HG03520 (cell line): ENCODE measurements around the gene ACCS.

ENCODE experiments used
- ATAC-seq: cut with Tn5 transposase; IDR thresholded peaks from one replicate; pipeline ENCODE4 v1.9.1; 2021; ENCODE audit warnings: mild to moderate bottlenecking, moderate library complexity; ENCODE audit not compliant: unreplicated experiment

Gene ACCS, protein sequence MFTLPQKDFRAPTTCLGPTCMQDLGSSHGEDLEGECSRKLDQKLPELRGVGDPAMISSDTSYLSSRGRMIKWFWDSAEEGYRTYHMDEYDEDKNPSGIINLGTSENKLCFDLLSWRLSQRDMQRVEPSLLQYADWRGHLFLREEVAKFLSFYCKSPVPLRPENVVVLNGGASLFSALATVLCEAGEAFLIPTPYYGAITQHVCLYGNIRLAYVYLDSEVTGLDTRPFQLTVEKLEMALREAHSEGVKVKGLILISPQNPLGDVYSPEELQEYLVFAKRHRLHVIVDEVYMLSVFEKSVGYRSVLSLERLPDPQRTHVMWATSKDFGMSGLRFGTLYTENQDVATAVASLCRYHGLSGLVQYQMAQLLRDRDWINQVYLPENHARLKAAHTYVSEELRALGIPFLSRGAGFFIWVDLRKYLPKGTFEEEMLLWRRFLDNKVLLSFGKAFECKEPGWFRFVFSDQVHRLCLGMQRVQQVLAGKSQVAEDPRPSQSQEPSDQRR

DNA sequence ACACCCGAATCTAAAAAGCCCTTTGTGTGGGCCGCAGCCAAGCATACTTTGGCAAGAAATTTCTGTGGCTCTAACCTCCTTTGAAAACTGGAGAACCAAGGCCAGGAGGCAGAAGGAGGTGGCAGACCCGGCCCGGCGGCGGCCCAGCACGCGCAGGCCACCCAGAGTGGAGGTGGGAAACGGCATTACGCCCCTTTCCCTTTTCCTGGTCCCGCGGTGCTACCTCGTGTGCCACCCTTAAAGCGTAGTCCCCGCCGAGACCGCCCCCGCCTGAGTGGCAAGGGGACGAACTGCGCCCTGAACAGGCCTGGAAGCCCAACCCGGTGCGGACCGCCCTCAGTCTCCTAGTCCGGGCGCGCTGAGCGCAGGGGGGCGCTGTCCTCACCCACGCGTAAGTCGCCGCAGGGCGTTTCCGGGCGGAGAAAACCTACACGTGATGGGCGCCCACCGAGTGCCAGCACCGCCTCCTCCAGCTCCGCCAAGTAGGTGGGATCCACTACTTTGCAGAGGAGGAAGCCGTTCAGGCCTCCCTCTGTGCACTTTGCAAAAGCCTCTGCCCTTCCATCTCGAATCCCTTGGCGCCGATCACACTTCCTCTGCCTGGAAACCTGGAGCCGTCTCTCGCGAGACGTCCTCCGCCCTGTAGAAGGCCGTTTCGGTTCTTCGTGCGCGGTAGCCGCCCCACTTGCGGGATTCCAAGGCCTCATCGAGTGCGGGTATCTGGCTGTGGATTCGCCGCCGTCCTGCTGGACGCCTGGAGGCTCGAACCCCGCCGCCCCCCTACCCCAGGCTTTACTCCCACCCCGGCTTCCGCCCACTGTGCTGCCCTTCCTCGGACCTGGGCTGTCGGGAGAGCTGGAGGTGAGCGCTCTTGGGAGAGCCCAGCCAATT lies at the start of gene ACCS:
Gene ACCS, plus strand, starts transcription at position 430 of the 891 bp plus-strand sequence. CDS start 1,358 bp downstream, outside the sequence.
- ATAC-seq: peak; percentile 93

DNA sequence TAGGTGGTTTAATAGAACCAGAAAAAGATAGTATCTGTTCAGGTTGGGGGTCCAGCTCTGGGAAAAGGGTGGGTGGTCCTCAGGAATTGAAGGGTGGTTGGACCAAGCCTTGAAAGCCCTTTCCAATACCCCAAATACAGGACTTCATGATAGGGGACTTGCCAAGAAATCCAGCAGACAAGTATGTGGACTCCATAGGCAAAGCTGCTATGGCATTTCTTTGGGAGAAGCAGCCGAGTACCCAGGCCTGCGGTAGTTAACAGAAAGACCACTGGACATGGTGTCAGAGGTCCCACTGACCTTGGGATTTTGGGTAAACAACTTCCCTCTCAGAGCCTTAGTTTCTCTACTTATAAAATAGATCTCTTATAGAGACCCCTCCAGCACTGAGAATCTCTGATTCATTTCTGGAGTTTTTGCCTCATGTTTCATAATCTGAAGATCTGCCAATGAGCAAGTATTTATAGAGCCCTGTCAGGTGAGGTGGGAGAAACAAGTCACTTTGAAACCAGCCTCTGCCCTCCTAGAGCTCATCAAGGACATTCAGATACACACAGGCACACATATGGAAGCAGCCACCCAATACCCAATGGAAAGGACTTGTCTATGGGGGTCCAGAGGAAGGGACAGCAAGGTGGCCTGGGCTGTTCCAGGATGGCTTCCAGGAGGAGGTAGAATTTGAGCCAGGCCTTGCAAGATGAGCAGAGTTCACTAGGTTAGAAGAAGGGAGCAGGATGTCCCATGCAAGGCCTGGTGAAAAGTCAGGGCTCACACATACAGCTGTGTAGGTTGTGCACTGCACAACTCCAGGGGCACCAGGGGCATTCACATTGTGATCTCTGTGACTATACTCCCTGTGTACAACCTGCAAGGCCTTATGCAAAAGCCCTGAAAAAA lies 49.3 kb upstream of the ACCS start:
- no peak for ATAC-seq

DNA sequence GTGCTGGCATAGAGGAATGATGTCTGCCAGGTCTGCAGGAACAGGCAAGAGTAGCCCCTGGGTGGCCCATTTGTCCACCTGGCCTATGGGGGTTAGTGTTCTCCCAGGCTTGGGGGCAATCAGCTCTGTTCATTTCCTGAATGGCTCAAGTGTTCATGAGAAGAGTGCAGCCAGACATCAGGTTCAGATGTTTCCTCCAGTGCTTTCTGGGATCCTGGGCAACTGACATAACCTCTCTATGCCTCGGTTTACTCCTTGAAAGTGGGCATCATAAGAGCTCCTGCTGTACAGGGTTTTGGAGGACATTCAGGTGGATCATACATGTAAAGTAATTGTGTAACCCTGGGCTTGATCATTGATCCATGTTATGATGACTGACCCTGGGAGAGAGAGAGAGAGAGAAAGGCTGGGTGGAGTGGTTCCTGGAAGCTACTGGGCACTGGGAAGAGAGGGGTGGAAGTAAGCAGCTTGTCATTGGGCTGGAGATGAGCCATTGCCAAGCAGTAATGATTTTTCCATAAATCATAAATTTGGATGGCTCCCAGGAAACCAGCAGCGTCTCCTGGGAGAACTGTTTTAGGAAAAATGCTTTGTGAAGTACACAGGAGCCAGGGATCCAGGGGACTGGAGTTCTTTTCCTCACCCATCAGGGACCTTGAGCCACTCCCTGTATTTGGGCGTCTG lies 48.5 kb upstream of the ACCS start:
- ATAC-seq: no peak

DNA sequence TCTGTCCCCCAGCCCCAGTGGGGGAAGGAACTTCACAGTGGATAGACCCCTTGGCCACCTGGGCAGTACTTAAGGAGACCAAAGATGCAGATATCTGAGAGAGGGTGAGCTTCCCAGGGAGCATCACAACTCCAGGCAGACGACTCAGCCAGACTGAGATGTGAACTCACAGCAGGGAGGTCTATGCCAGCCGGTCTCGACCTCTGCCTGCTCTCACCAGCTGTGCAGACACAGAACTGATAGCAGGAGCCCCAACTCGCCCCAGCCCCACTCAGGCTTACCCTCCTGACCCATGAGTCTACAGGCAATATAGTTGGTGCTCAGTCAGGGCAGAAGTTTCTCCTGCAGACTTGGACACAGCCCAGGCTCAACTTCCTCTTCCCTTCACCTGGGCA lies 47.9 kb upstream of the ACCS start:
- ATAC-seq: no peak

DNA sequence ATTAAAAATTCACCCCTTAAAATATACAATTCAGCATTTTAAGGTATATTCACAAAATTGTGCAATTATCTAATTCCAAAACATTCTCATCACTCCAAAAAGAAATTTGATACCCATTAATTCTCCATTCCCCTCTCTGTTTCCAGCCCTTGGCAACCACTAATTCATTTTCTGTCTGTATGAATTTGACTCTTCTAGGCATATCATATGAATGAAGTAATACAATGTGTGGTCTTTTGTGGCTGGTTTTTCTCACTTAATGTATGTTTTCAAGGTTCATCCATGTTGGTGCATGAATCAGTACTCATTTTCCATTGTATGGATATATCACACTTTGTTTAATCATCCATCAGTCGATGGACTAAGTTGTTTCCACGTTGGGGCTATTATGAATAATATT lies 47.2 kb upstream of the ACCS start:
- no peak for ATAC-seq

DNA sequence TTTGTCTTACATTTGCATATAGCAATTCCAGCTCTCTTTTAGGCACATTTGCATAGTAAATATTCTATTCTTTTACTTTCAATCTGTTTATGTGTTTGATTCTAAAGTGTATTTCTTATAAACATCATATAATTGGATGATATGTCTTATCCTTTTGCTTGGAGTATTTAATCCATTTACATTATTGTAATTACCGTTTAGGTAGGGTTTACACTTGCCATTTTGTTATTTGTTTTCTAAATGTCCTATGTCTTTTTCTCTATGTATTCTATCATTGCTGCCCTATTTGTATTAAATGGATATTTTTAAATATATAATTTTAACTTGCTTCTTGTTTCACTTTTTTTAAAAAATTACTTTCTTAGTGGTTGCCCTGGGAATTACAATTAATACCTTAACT lies 41.1 kb upstream of the ACCS start:
- no peak for ATAC-seq

DNA sequence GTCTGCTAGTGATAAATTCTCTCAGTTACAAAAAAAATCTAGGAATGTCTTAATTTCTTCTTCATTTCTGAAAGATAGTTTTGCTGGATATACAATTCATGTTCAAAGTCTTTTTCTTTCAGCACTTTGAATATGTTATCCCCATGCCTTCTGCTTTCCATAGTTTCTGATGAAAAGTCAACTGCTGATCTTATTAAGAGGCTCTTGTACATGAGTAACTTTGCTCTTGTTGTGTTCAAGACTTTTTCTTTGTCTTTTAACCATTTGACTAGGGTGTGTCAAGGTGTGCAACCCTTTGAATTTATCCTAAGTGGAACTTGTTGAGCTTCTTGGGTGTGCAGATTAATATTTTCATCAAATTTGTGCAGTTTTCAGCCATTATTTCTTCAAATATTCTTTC lies 40.3 kb upstream of the ACCS start:
- ATAC-seq: no peak

DNA sequence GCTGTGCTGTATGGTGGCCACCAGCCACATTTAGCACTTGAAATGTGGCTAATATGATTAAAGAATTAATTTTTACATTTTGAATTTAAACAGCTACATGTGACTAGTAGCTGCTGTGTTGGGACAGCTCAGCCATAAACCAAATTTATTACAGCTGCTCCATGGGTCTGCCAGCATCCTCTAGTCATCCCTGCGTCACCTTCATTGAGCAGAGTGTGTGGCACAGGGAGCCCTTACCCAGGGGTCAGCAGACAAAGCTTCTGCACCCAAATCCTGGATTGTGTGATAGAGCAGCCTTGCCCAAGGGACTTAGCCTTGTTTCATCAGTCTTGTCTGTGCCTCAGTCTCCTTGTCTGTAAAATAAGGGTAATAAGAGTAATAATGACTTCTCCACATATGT lies 37.7 kb upstream of the ACCS start:
- ATAC-seq: no peak

DNA sequence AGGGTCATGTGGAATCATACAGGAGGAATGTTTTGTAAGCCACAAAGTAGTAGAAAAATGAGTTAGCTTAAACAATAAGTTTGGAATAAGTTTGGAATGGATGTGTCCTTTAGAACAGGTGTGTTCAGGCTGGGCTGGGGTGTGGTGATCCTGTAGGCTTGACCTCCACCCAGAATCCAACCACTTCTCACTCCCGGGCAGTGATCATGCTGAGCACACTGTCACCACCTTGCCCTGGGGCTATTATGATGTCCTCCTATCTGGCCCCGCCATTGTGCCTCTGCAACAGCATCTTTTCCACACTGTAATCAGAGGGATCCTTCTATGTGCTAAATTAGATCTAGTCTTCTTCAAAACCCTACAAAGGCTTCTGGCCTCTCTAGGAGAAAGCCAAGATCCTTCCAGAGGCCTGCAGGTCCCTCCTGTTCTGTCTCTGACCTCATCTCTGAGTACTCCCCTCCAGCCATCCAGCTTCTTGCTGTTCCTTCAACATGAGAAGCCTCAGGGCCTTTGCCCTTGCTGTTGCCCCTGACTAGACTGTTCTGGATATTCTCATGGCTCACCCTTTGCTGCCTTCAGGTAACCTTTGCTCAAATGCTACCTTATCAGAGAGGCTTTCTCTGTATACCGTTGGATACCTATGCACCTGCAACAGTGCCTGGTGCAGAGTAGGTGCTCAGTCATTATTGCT lies 37.1 kb upstream of the ACCS start:
- no peak for ATAC-seq

DNA sequence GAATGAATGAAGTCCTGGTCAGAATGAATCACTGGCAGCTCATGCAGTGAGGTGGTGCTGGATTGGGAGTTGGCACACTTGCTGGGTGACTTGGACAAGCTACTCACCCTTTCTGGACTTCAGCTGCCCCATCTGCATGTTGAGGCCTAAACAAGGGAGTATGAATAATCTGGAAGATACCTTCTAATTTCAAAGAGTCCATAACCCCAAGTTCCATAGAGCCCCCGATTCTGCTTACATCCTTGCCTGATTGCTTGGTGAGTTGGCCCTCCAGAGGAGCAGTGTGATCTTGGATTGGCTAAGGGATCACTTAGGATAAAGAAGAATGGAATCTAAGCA lies 36.6 kb upstream of the ACCS start:
- ATAC-seq: no peak

DNA sequence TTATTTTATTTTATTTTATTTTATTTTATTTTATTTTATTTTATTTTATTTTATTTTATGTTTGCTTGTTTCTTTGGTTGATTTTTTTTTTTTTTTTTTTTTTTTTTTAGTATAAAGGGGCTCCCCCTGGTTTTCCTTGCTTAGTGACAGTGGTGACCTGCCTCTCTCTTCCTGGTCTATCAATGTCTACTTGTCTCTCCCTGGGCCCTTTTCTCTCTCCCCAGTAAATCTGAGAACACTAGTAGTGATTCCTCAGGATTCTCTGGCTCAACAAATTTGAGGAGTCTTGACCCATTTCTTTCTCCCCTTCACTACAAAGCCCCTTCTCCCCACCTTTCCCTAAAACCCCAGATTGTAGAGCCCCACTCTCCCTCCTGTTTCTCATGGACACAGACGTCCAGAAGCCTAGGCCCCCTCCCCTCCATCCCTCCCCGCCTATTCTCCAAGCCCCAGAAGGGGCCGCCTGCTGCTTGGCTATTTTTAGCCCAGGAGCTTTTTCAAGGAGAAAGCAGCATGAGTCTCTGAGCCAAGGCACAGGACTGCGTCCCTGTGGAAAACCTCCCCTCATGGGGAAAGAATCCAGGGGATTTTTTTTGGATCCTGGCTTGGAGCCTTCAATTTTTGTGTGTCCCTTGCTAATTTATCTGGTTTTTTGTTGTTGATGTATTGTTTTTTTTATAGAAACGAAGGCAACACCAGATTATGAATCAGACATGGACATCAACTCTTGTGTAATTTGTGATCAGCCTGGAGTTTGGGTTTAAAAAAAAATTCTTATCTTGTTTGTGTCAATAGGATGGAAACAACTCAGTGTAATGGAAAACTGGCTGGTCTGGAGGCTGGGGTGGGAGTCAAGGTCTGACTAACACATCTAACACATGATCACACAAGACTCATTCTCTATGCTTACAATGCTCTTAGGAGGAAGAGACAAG lies 35.8 kb upstream of the ACCS start:
- ATAC-seq: no peak

DNA sequence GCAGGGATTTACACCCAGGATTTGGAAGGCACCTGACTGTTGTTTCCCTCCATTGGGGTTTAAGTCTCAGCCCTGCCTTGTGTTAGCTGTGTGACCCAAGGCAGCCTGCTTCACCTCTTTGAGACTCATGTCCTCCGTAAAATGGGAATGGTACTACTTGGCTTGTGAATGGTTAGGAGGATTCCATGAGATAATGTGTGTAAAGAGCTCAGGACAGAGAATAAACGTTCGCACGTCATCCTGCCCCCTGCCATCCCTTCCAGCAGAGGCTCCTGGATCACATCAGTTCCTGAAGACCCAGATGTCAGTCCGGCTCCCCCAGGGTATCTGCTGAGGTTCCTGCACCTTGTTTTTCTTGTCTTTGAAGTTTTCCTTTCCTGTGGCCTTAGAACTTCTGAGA lies 35.1 kb upstream of the ACCS start:
- ATAC-seq: no peak

DNA sequence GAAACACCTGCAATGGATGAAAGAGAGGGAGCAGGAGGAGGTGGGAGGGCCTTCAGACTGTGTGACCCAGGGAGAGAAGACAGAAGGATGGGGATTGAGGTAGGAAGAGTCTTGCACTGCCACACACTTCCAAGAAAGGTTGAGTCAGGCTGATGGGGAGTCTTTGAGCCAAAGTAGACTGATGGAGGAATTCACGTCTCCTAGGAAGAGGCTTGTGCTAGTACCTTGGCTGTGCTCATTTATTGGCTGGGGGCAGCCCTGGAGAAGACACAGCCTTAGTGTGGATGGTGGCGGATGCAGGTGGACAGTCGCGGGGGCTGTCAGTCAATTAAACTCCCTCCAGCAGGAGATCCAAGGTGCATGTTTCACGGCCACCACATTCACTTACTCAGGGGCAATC lies 34.5 kb upstream of the ACCS start:
- ATAC-seq: no peak

DNA sequence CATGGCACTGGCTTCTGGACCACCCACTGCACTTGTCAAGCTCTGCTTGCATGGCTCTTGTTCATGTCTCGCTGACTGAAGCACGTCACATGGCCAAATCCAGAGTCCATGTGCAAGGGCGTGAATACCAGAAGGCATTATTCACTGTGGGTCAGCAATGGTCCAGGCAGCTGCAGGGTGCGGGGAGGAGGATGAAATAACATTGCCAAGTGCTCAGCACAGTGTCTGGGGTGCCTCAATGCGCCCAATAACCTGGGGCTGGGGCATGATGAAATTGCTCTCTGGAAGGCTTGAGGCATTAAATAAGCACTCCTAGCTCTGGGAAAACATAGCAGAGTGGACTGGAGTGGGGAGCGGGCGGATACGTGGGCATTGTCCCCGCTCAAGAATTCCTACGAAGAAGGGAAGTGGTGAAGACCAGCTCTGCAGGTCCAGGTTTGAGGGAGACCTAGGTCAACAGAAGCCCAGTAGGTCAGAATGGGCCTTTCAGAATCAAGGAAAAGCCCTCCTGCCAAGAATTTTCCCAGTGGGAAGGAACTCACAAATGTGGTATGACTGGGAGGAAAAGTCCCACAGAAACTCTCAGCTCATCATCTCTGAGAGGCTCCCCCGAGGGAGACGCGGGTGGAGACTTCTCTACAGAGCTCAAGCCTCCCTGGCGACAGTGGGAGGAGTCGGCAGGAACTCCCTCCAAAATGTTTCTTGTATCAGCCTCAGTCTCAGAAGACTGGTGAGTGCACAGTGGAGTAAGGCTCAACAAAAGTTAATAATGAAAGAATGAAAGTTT lies 33.6 kb upstream of the ACCS start:
- no peak for ATAC-seq

DNA sequence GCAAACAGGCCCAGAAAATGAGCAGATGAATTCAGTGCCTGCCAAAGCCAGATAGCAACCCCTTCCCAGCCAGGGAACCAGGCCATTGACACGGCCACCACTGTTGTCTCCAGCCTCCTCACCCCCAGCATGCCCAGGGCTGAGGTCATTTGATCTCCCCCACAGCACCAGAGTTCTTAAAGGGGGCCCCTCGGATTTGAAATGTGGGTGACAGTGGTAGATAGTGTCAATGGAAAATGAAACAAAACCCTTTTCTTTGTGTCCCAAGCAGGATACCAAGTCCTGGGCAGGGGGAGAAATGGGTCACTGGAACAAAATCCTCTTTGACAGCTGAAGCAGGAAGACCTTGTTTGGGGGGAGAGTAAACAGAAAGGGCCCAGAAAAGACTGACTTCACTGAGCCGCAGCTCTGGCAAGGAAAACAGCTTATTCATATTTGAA lies 32.6 kb upstream of the ACCS start:
- ATAC-seq: no peak

DNA sequence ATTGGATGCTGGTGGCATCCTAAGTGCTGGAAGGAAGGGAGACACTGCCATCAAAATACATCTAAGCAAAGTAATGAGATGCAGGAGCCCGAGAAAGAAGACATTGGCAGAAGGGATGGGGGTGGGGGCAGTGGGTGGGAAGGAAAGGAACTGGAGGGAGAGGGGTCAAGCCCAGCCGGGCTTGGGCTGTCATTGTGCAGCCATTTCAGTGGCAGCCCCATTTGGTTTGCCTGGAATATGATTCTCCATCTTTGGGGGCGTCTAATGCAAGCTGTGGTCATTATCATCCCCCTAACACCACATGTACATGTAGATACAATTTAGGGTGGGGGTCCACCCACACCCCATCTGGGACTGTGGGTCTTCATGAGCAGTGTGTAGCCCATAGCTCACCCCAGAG lies 32.2 kb upstream of the ACCS start:
- no peak for ATAC-seq

DNA sequence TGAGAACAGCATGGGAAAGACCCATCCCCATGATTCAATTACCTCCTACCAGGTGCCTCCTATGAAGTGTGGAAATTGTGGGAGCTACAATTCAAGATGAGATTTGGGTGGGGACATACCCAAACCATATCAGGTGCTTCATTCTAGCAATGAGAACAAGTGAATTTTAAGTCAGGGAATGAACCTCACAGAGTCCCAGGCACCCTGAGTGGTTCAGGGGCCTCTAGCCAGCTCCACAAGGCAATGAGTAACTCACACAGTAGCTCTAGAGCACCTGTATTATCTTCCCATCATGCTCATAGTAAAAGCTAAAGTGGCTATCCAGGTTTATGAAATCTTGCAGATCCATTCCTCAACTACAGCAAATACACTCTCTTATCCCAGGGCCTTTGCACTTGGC lies 31.4 kb upstream of the ACCS start:
- no peak for ATAC-seq
